SK-N-MC (cell line): Measurements from ENCODE around the gene MAGEA11.

Source experiments
- EZH2 ChIP-seq: fragments of 200-600 bp; sonication (generic); IDR thresholded peaks from one replicate; pipeline ENCODE4 v1.6.1; 2017; ENCODE audit warnings: antibody characterized with exemption
- FOXP2 ChIP-seq: optimal IDR thresholded peaks from 2 replicates; pipeline ENCODE3; 2011; ENCODE audit warnings: mild to moderate bottlenecking, moderate library complexity; ENCODE audit not compliant: insufficient read depth; ENCODE audit errors: extremely low read length, control extremely low read depth

- TF ChIP-seq EZH2 = no peak
- TF ChIP-seq FOXP2 = no peak
Measured at GRCh38 chrX:149691794-149692193, 20.1 kb upstream of the MAGEA11 start.
